ENCODE results near the gene MICB.

Gene MICB

GRCh38 chr6:31467151-31467550 lies 30.8 kb upstream of the MICB start:
- H3K27me3 ChIP-seq (ENCODE audit: insufficient read depth, low read length, poor library complexity, severe bottlenecking), result no peaks in the 10 kb centered on the region
- H3K4me3 ChIP-seq (ENCODE audit: low read length, poor library complexity, severe bottlenecking), result no peak overlapping the region
- peaks cover 3% of the 10 kb centered on the region for H3K4me1 ChIP-seq (ENCODE audit: insufficient read depth, low read length, poor library complexity, severe bottlenecking)
- H3K9me2 ChIP-seq (replicated peaks; ENCODE audit: low read depth, low read length), result no peaks in the 10 kb centered on the region
- H3K9me3 ChIP-seq (ENCODE audit: insufficient read depth, low read depth, low read length), result no peaks in the 10 kb centered on the region
- H4K20me1 ChIP-seq (ENCODE audit: insufficient read depth, low read length, poor library complexity, severe bottlenecking), result no peaks in the 10 kb centered on the region
- H2AFZ ChIP-seq (ENCODE audit: low read length), result no peak overlapping the region
- peaks cover 13% of the 10 kb centered on the region for H3K79me2 ChIP-seq (ENCODE audit: insufficient read depth, low read length)
- no peak overlapping the region for H3K9ac ChIP-seq (ENCODE audit: low read depth, low read length, poor library complexity, severe bottlenecking)
- H3K36me3 ChIP-seq (ENCODE audit: insufficient read depth, low read length), result no peaks in the 10 kb centered on the region
- no peak overlapping the region for H3K4me2 ChIP-seq (ENCODE audit: low read depth, low read length, poor library complexity, severe bottlenecking)
- no peaks in the 10 kb centered on the region for H3F3A ChIP-seq (ENCODE audit: low read depth)
- TF ChIP-seq EZH2phosphoT487 (IDR thresholded peaks at IDR 0.05; ENCODE audit: borderline replicate concordance) (no peak), CTCF (conservative IDR thresholded peaks at IDR 0.05; ENCODE audit: low read length) (no peak)

- Histone ChIP-seq H3K27me3 (ENCODE audit: insufficient read depth, low read length, poor library complexity, severe bottlenecking) (no peaks in the 10 kb centered on the region), H3K9ac (ENCODE audit: low read depth, low read length, poor library complexity, severe bottlenecking) (no peak overlapping the region), H3K4me1 (ENCODE audit: insufficient read depth, low read length, poor library complexity, severe bottlenecking) (no peaks in the 10 kb centered on the region), H3F3A (ENCODE audit: low read depth) (no peaks in the 10 kb centered on the region), H4K20me1 (ENCODE audit: insufficient read depth, low read length, poor library complexity, severe bottlenecking) (no peaks in the 10 kb centered on the region), H3K9me3 (ENCODE audit: insufficient read depth, low read depth, low read length) (no peaks in the 10 kb centered on the region), H3K36me3 (ENCODE audit: insufficient read depth, low read length) (no peaks in the 10 kb centered on the region), H3K79me2 (ENCODE audit: insufficient read depth, low read length) (peaks cover 13% of the 10 kb centered on the region), H3K4me3 (ENCODE audit: low read length, poor library complexity, severe bottlenecking) (no peak overlapping the region), H3K4me2 (ENCODE audit: low read depth, low read length, poor library complexity, severe bottlenecking) (no peak overlapping the region), H2AFZ (ENCODE audit: low read length) (no peak overlapping the region), H3K9me2 (replicated peaks; ENCODE audit: low read depth, low read length) (no peaks in the 10 kb centered on the region)
- no peak for TF ChIP-seq CTCF (conservative IDR thresholded peaks at IDR 0.05; ENCODE audit: low read length)
- no peak for TF ChIP-seq EZH2phosphoT487 (IDR thresholded peaks at IDR 0.05; ENCODE audit: borderline replicate concordance)
These were observed 29.6 kb upstream of the MICB start for GRCh38 chr6:31468311-31468710.

DNA sequence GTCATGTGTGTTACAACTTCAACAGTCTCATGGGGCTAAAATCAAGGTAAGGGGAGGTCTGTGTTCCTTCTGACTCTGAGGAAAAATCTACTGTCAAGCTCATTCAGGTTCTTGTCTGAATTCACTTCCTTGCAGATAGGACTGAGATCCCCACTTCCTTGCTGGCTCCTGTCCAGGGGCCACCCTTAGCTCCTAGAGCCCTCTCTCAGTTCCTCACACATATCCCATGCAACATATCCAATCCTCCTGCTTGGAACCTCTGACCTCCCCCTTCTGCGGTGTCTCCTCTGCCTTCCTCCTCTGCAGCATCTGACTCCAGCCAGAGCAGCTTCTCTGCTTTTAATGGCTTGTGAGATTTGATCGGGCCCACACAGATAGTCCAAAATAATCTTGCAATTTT lies 27.1 kb upstream of the MICB start:
- H3K27me3 ChIP-seq (ENCODE audit: insufficient read depth, low read length, poor library complexity, severe bottlenecking), result no peaks in the 10 kb centered on the region

More for the DNA sequence above, 27.1 kb upstream of the MICB start:
- H3K9me3 ChIP-seq (ENCODE audit: insufficient read depth, low read depth, low read length), result no peaks in the 10 kb centered on the region
- H3K4me1 ChIP-seq (ENCODE audit: insufficient read depth, low read length, poor library complexity, severe bottlenecking), result no peaks in the 10 kb centered on the region
- H2AFZ ChIP-seq (ENCODE audit: low read length), result no peak overlapping the region
- H3K9me2 ChIP-seq (replicated peaks; ENCODE audit: low read depth, low read length), result no peaks in the 10 kb centered on the region
- H3K79me2 ChIP-seq (ENCODE audit: insufficient read depth, low read length), result no peaks in the 10 kb centered on the region
- H4K20me1 ChIP-seq (ENCODE audit: insufficient read depth, low read length, poor library complexity, severe bottlenecking), result no peaks in the 10 kb centered on the region
- TF ChIP-seq EZH2phosphoT487 (IDR thresholded peaks at IDR 0.05; ENCODE audit: borderline replicate concordance), result no peak
- TF ChIP-seq CTCF (conservative IDR thresholded peaks at IDR 0.05; ENCODE audit: low read length), result no peak
- H3K4me3 ChIP-seq (ENCODE audit: low read length, poor library complexity, severe bottlenecking), result no peak overlapping the region
- no peaks in the 10 kb centered on the region for H3K36me3 ChIP-seq (ENCODE audit: insufficient read depth, low read length)
- H3K9ac ChIP-seq (ENCODE audit: low read depth, low read length, poor library complexity, severe bottlenecking), result no peak overlapping the region
- H3F3A ChIP-seq (ENCODE audit: low read depth), result no peaks in the 10 kb centered on the region
- no peak overlapping the region for H3K4me2 ChIP-seq (ENCODE audit: low read depth, low read length, poor library complexity, severe bottlenecking)
